Left colon (tissue), 2 donors: ENCODE measurements around the gene PRICKLE2. TPM values are rescaled to one million over a fixed set of nuclear protein-coding genes. Genes with fewer than 3 reads are reported as not detected.

Experiments
- ATAC-seq: fragments of 200-7000 bp; cut with Tn5 transposase; one replicate; pipeline ENCODE4 v1.9.1; 2020; ENCODE audit warnings: mild to moderate bottlenecking, moderate library complexity
- DNase-seq, 2 donors: peaks; one replicate each; pipeline ENCODE4 v3.0.0-alpha.2; 2020
- intact Hi-C, 2 donors: fragments of 100-400 bp; cut with DNase I in 1 of 2; cut with micrococcal nuclease in 1 of 2; formaldehyde crosslinking; loops; one replicate each; pipeline versions ENCODE4 v1.11.2 to v1.14.0; 2022; cut with DNase I, micrococcal nuclease
- long read RNA-seq: library from polyadenylated mRNA; unstranded; transcript quantifications from one replicate; pipeline ENCODE4 v2.0.0, GENCODE V29; 2021
- total RNA-seq, 2 donors: library from RNA; stranded (reverse); fragmentation: NEBNext Ultra II Directional; extraction: Animal tissue kit (Norgen Biotek cat#: 25700); gene quantifications; one replicate each; pipeline ENCODE4 v1.2.1, GENCODE V29; 2021
- donor health status: DM: no; HTN: no; CAD: no.
- donor health status: DM: yes; HTN: yes; CAD: no.

PRICKLE2 gene
- 10 to 100 TPM in 1 of 2 donors, 1 to 10 TPM in 1; 2.6 to 13.2 TPM for total RNA-seq
- long read RNA-seq, partial matches to known transcripts = 0 of 1 reads
- long read RNA-seq, other reads (novel, unspliced or antisense) = 1 of 1 reads

- ATAC-seq (no peak), DNase-seq (peak; percentile 47 to 48)
- intact Hi-C loops = no loop called here
Measured at GRCh38 chr3:64224826-64225610, at the start of gene PRICKLE2. Gene PRICKLE2, minus strand, starts transcription at chr3:64225466. Its CDS starts 26,539 bp downstream, at chr3:64198927.

- intact Hi-C loops = no loop called here
- no peak for DNase-seq
- ATAC-seq = no peak
Measured at GRCh38 chr3:64272842-64273241, 47.6 kb upstream of the PRICKLE2 start.

- intact Hi-C loops = no loop called here
- no peak for ATAC-seq
- DNase-seq = no peak
Measured at GRCh38 chr3:64272271-64272670, 47.0 kb upstream of the PRICKLE2 start.

GRCh38 chr3:64271631-64272030, 46.4 kb upstream of the PRICKLE2 start:
- DNase-seq (no peak), ATAC-seq (no peak)
- intact Hi-C loops = no loop called here

- DNase-seq (no peak), ATAC-seq (no peak)
- intact Hi-C loops = no loop called here
Measured at GRCh38 chr3:64270866-64271260, 45.6 kb upstream of the PRICKLE2 start.

GRCh38 chr3:64270142-64270865, 45.0 kb upstream of the PRICKLE2 start:
- DNase-seq (no peak), ATAC-seq (no peak)
- intact Hi-C loops = no loop called here

GRCh38 chr3:64268926-64269325, 43.7 kb upstream of the PRICKLE2 start:
- no peak for DNase-seq
- intact Hi-C loops = loop anchor here in 1 of 2 donors (10.0 kb wide), 1 partner anchor 126 kb away; no protein-coding TSS in a partner anchor
- no peak for ATAC-seq

- DNase-seq (peak; percentile 16 to 60), ATAC-seq (peak; percentile 35)
- intact Hi-C loops = loop anchor here in 1 of 2 donors (10.0 kb wide), 1 partner anchor 127 kb away; no protein-coding TSS in a partner anchor
Measured at GRCh38 chr3:64267721-64268604, 42.7 kb upstream of the PRICKLE2 start.

GRCh38 chr3:64266983-64267382, 41.7 kb upstream of the PRICKLE2 start:
- ATAC-seq (no peak), DNase-seq (no peak)
- intact Hi-C loops = loop anchor here in 1 of 2 donors (10.0 kb wide), 1 partner anchor 128 kb away; no protein-coding TSS in a partner anchor

- ATAC-seq (no peak), DNase-seq (peak in 1 of 2 donors; percentile 40)
- intact Hi-C loops = loop anchor here in 1 of 2 donors (10.0 kb wide), 1 partner anchor 129 kb away; no protein-coding TSS in a partner anchor
Measured at GRCh38 chr3:64266065-64266931, 41.0 kb upstream of the PRICKLE2 start.

- ATAC-seq (no peak), DNase-seq (no peak)
- intact Hi-C loops = loop anchor here in 1 of 2 donors (10.0 kb wide), 1 partner anchor 129 kb away; no protein-coding TSS in a partner anchor
Measured at GRCh38 chr3:64265646-64266045, 40.4 kb upstream of the PRICKLE2 start.

- ATAC-seq = no peak
- intact Hi-C loops = loop anchor here in 1 of 2 donors (10.0 kb wide), 1 partner anchor 130 kb away; no protein-coding TSS in a partner anchor
- DNase-seq = no peak
Measured at GRCh38 chr3:64264501-64265109, 39.3 kb upstream of the PRICKLE2 start.

GRCh38 chr3:64262574-64263114, 37.4 kb upstream of the PRICKLE2 start:
- intact Hi-C loops = loop anchor here in 1 of 2 donors (10.0 kb wide), 1 partner anchor 132 kb away; no protein-coding TSS in a partner anchor
- DNase-seq (no peak), ATAC-seq (no peak)

GRCh38 chr3:64260431-64260830, 35.2 kb upstream of the PRICKLE2 start:
- ATAC-seq = no peak
- no peak for DNase-seq
- intact Hi-C loops = loop anchor here in 1 of 2 donors (10.0 kb wide), 1 partner anchor 134 kb away; no protein-coding TSS in a partner anchor

GRCh38 chr3:64259636-64260035, 34.4 kb upstream of the PRICKLE2 start:
- DNase-seq (no peak), ATAC-seq (no peak)
- intact Hi-C loops = loop anchor here in 1 of 2 donors (10.0 kb wide), 1 partner anchor 135 kb away; no protein-coding TSS in a partner anchor

- intact Hi-C loops = no loop called here
- DNase-seq (no peak), ATAC-seq (no peak)
Measured at GRCh38 chr3:64257100-64257755, 32.0 kb upstream of the PRICKLE2 start.
